Measurements from ENCODE around the gene CHD5. TPM values are rescaled to one million over a fixed set of nuclear protein-coding genes. Genes with fewer than 3 reads are reported as not detected.
A peak's percentile ranks its signal among the peaks of the same experiment; 100 is the strongest.

The CHD5 gene
- total RNA-seq, 1 donor from 2014 or later: 0.16 TPM

- Mint-ChIP-seq H3K27me3 (ENCODE audit: low read depth) (peaks cover 3% of the 10 kb centered on the region), H3K27ac (ENCODE audit: unreplicated experiment) (no peak overlapping the region), H3K36me3 (ENCODE audit: low read depth) (no peaks in the 10 kb centered on the region), H3K4me1 (peaks cover 5% of the 10 kb centered on the region), H3K9me3 (no peaks in the 10 kb centered on the region), H3K4me3 (no peak overlapping the region)
- no peak for DNase-seq (ENCODE audit: low read depth, low spot score)
- TF ChIP-seq CTCF (conservative IDR thresholded peaks at IDR 0.05): no peak
Observed at GRCh38 chr1:6103111-6103853, 76.8 kb downstream of the CHD5 start.

GRCh38 chr1:6102532-6102845, 77.6 kb downstream of the CHD5 start:
- no peak for TF ChIP-seq CTCF (conservative IDR thresholded peaks at IDR 0.05)
- H3K27me3 Mint-ChIP-seq (ENCODE audit: low read depth): no peaks in the 10 kb centered on the region
- no peak overlapping the region for H3K27ac Mint-ChIP-seq (ENCODE audit: unreplicated experiment)
- no peaks in the 10 kb centered on the region for H3K36me3 Mint-ChIP-seq (ENCODE audit: low read depth)
- H3K9me3 Mint-ChIP-seq: no peaks in the 10 kb centered on the region
- peaks cover 5% of the 10 kb centered on the region for H3K4me1 Mint-ChIP-seq
- H3K4me3 Mint-ChIP-seq: no peak overlapping the region
- DNase-seq (ENCODE audit: low read depth, low spot score): no peak

- Mint-ChIP-seq H3K4me1 (peaks cover 5% of the 10 kb centered on the region), H3K27me3 (ENCODE audit: low read depth) (no peaks in the 10 kb centered on the region), H3K36me3 (ENCODE audit: low read depth) (no peaks in the 10 kb centered on the region), H3K4me3 (no peak overlapping the region), H3K27ac (ENCODE audit: unreplicated experiment) (no peak overlapping the region), H3K9me3 (no peaks in the 10 kb centered on the region)
- TF ChIP-seq CTCF (conservative IDR thresholded peaks at IDR 0.05): no peak
- no peak for DNase-seq (ENCODE audit: low read depth, low spot score)
Observed at GRCh38 chr1:6101826-6102531, 78.1 kb downstream of the CHD5 start.

GRCh38 chr1:6100861-6101783, 79.0 kb downstream of the CHD5 start:
- no peak overlapping the region for H3K27ac Mint-ChIP-seq (ENCODE audit: unreplicated experiment)
- H3K27me3 Mint-ChIP-seq (ENCODE audit: low read depth): no peaks in the 10 kb centered on the region
- peak overlapping the region; percentile 8 for H3K4me3 Mint-ChIP-seq
- H3K36me3 Mint-ChIP-seq (ENCODE audit: low read depth): no peaks in the 10 kb centered on the region
- TF ChIP-seq CTCF (conservative IDR thresholded peaks at IDR 0.05): no peak
- no peaks in the 10 kb centered on the region for H3K9me3 Mint-ChIP-seq
- DNase-seq (ENCODE audit: low read depth, low spot score): no peak
- peaks cover 5% of the 10 kb centered on the region for H3K4me1 Mint-ChIP-seq
